Tongue (tissue), 3 donors: Measurements from ENCODE around the gene ITIH1. TPM values are rescaled to one million over a fixed set of nuclear protein-coding genes. Genes with fewer than 3 reads are reported as not detected.

Experiments
- DNase-seq: peaks from one replicate; pipeline ENCODE4 v3.0.0-alpha.2; 2015
- small RNA-seq: library from RNA; depleted of rRNA; stranded (forward); fragments of <200 nt; gene quantifications from one replicate; pipeline ENCODE3, GENCODE V24; 2014; ENCODE audit warnings: low replicate concordance
- total RNA-seq: library from RNA; depleted of rRNA; stranded (reverse); fragments of >200 nt; gene quantifications from one replicate; pipeline ENCODE4 v1.2.3, GENCODE V29; 2014

The ITIH1 gene
- total RNA-seq, 1 donor from 2014 or later = not detected

- DNase-seq = no peak
These were observed 62.6 kb downstream of the ITIH1 start for GRCh38 chr3:52839892-52840545.

GRCh38 chr3:52841211-52841980 is 64.0 kb downstream of the ITIH1 start:
- DNase-seq = no peak

Small RNAs within 50 kb of the gene (small RNA-seq; reads per million reads assigned to genes)
- gene AC006254.2 (not detected), gene MUSTN1 (not detected)

Other genes starting within 250 kb of the ITIH1 start
- 46.8 TPM for gene NT5DC2, start 243.7 kb upstream of the ITIH1 start, total RNA-seq
- 1.4 TPM for gene UQCC5, start 241.0 kb upstream of the ITIH1 start, total RNA-seq
- gene PBRM1, start 91.7 kb upstream of the ITIH1 start, total RNA-seq = 94.3 TPM
- 121 TPM for gene GNL3, start 91.6 kb upstream of the ITIH1 start, total RNA-seq
- gene GLT8D1, start 71.8 kb upstream of the ITIH1 start, total RNA-seq = 109 TPM
- 43.3 TPM for gene SPCS1, start 71.5 kb upstream of the ITIH1 start, total RNA-seq
- 21.1 TPM for gene NEK4, start 6.7 kb upstream of the ITIH1 start, total RNA-seq
- gene ITIH3, start 17.2 kb downstream of the ITIH1 start, total RNA-seq = 0.62 TPM
- 10.1 TPM for gene ITIH4, start 53.1 kb downstream of the ITIH1 start, total RNA-seq
- 45.2 TPM for gene MUSTN1, start 57.4 kb downstream of the ITIH1 start, total RNA-seq
- 26.6 TPM for gene STIMATE, start 119.9 kb downstream of the ITIH1 start, total RNA-seq